ENCODE measurements around the gene PARN. TPM values are rescaled to one million over a fixed set of nuclear protein-coding genes. Genes with fewer than 3 reads are reported as not detected.

The PARN gene
- total and polyA plus RNA-seq, 2 experiments from 2014 or later = 35.0 to 35.4 TPM

GRCh38 chr16:14527411-14528044 lies 102.5 kb downstream of the PARN start:
- Histone ChIP-seq H3K9me3 (ENCODE audit: low read depth) (no peaks in the 10 kb centered on the region), H3K27ac (peak overlapping the region; percentile 77), H3K9ac (peak overlapping the region; percentile 63), H3K4me1 (ENCODE audit: insufficient read depth) (peaks cover 25% of the 10 kb centered on the region), H3K79me2 (ENCODE audit: insufficient read depth) (no peaks in the 10 kb centered on the region), H4K20me1 (ENCODE audit: insufficient read depth) (no peaks in the 10 kb centered on the region), H3K4me3 (0 out of 2 replicates have a peak overlapping the region, but pooled peaks have one; percentile 5), H2AFZ (peak overlapping the region; percentile 0; the same call in 1 of the 2 replicates), H3K9me2 (ENCODE audit: insufficient read depth) (no peaks in the 10 kb centered on the region), H3K27me3 (replicated peaks; ENCODE audit: insufficient read depth) (no peaks in the 10 kb centered on the region), H3F3A (ENCODE audit: insufficient read depth) (peaks cover 27% of the 10 kb centered on the region), H3K36me3 (ENCODE audit: low read depth) (no peaks in the 10 kb centered on the region), H3K4me2 (ENCODE audit: unreplicated experiment) (peak overlapping the region; percentile 35)
- in situ Hi-C loops (cut with MboI) = loop anchor here (5.0 to 25.0 kb wide), 2 partner anchors 225 to 590 kb away; no protein-coding TSS in a partner anchor
- TF ChIP-seq EZH2phosphoT487 (IDR thresholded peaks at IDR 0.05; ENCODE audit: insufficient read depth, low read depth) = no peak
- TF ChIP-seq EZH2 (IDR thresholded peaks at IDR 0.05; ENCODE audit: insufficient read depth, poor library complexity, severe bottlenecking) = no peak
- 6 to 7% methylated on average over 5 of the region's 5 CpGs for WGBS, 2 experiments (ENCODE audit: low coverage in 1 of 2, low lambda C conversion rate in 2 of 2, missing lambda C conversion rate in 2 of 2)
- peak; percentile 84 for DNase-seq

GRCh38 chr16:14525596-14525995 lies 104.5 kb downstream of the PARN start:
- DNase-seq = no peak
- H3K9me2 ChIP-seq (ENCODE audit: insufficient read depth) = no peaks in the 10 kb centered on the region
- H3K4me2 ChIP-seq (ENCODE audit: unreplicated experiment) = no peak overlapping the region
- H2AFZ ChIP-seq = no peak overlapping the region
- 91% methylated on average over 5 of the region's 5 CpGs for WGBS, 2 experiments (ENCODE audit: low coverage in 1 of 2, low lambda C conversion rate in 2 of 2, missing lambda C conversion rate in 2 of 2)
- peaks cover 25% of the 10 kb centered on the region for H3K4me1 ChIP-seq (ENCODE audit: insufficient read depth)
- no peak overlapping the region for H3K9ac ChIP-seq
- in situ Hi-C loops (cut with MboI) = loop anchor here (5.0 to 25.0 kb wide), 2 partner anchors 223 to 588 kb away; no protein-coding TSS in a partner anchor
- no peaks in the 10 kb centered on the region for H3K9me3 ChIP-seq (ENCODE audit: low read depth)
- no peak overlapping the region for H3K27ac ChIP-seq
- H3K36me3 ChIP-seq (ENCODE audit: low read depth) = no peaks in the 10 kb centered on the region
- no peak overlapping the region for H3K4me3 ChIP-seq
- peaks cover 27% of the 10 kb centered on the region for H3F3A ChIP-seq (ENCODE audit: insufficient read depth)
- peaks cover 9% of the 10 kb centered on the region for H3K79me2 ChIP-seq (ENCODE audit: insufficient read depth)
- TF ChIP-seq EZH2 (IDR thresholded peaks at IDR 0.05; ENCODE audit: insufficient read depth, poor library complexity, severe bottlenecking) = no peak
- no peak for TF ChIP-seq EZH2phosphoT487 (IDR thresholded peaks at IDR 0.05; ENCODE audit: insufficient read depth, low read depth)
- H3K27me3 ChIP-seq (replicated peaks; ENCODE audit: insufficient read depth) = no peaks in the 10 kb centered on the region
- no peaks in the 10 kb centered on the region for H4K20me1 ChIP-seq (ENCODE audit: insufficient read depth)

GRCh38 chr16:14524979-14525378 lies 105.1 kb downstream of the PARN start:
- no peaks in the 10 kb centered on the region for H3K9me3 ChIP-seq (ENCODE audit: low read depth)
- 98% methylated on average over 3 of the region's 3 CpGs for WGBS, 2 experiments (ENCODE audit: low coverage in 1 of 2, low lambda C conversion rate in 2 of 2, missing lambda C conversion rate in 2 of 2)
- peaks cover 27% of the 10 kb centered on the region for H3F3A ChIP-seq (ENCODE audit: insufficient read depth)
- no peak for DNase-seq
- H3K9ac ChIP-seq = no peak overlapping the region
- H2AFZ ChIP-seq = no peak overlapping the region
- no peak overlapping the region for H3K4me3 ChIP-seq
- peaks cover 9% of the 10 kb centered on the region for H3K79me2 ChIP-seq (ENCODE audit: insufficient read depth)
- TF ChIP-seq EZH2 (IDR thresholded peaks at IDR 0.05; ENCODE audit: insufficient read depth, poor library complexity, severe bottlenecking) = no peak
- TF ChIP-seq EZH2phosphoT487 (IDR thresholded peaks at IDR 0.05; ENCODE audit: insufficient read depth, low read depth) = no peak
- no peak overlapping the region for H3K27ac ChIP-seq
- no peaks in the 10 kb centered on the region for H3K9me2 ChIP-seq (ENCODE audit: insufficient read depth)
- no peaks in the 10 kb centered on the region for H4K20me1 ChIP-seq (ENCODE audit: insufficient read depth)
- in situ Hi-C loops (cut with MboI) = loop anchor here (5.0 to 25.0 kb wide), 2 partner anchors 223 to 588 kb away; no protein-coding TSS in a partner anchor
- H3K4me2 ChIP-seq (ENCODE audit: unreplicated experiment) = no peak overlapping the region
- H3K27me3 ChIP-seq (replicated peaks; ENCODE audit: insufficient read depth) = no peaks in the 10 kb centered on the region
- no peaks in the 10 kb centered on the region for H3K36me3 ChIP-seq (ENCODE audit: low read depth)
- H3K4me1 ChIP-seq (ENCODE audit: insufficient read depth) = peaks cover 25% of the 10 kb centered on the region

- no peak for DNase-seq
- H3K4me1 ChIP-seq (ENCODE audit: insufficient read depth) = peaks cover 21% of the 10 kb centered on the region
- no peak overlapping the region for H2AFZ ChIP-seq
- no peak overlapping the region for H3K9ac ChIP-seq
- H3K4me3 ChIP-seq = no peak overlapping the region
- H3K79me2 ChIP-seq (ENCODE audit: insufficient read depth) = peaks cover 9% of the 10 kb centered on the region
- no peak overlapping the region for H3K27ac ChIP-seq
- TF ChIP-seq EZH2 (IDR thresholded peaks at IDR 0.05; ENCODE audit: insufficient read depth, poor library complexity, severe bottlenecking) (no peak), EZH2phosphoT487 (IDR thresholded peaks at IDR 0.05; ENCODE audit: insufficient read depth, low read depth) (no peak)
- H3K36me3 ChIP-seq (ENCODE audit: low read depth) = no peaks in the 10 kb centered on the region
- no peaks in the 10 kb centered on the region for H3K27me3 ChIP-seq (replicated peaks; ENCODE audit: insufficient read depth)
- H3K9me3 ChIP-seq (ENCODE audit: low read depth) = no peaks in the 10 kb centered on the region
- in situ Hi-C loops (cut with MboI) = no loop called here
- 95 to 100% methylated on average over 2 of the region's 2 CpGs for WGBS, 2 experiments (ENCODE audit: low coverage in 1 of 2, low lambda C conversion rate in 2 of 2, missing lambda C conversion rate in 2 of 2)
- H4K20me1 ChIP-seq (ENCODE audit: insufficient read depth) = no peaks in the 10 kb centered on the region
- H3K9me2 ChIP-seq (ENCODE audit: insufficient read depth) = no peaks in the 10 kb centered on the region
- H3F3A ChIP-seq (ENCODE audit: insufficient read depth) = peaks cover 24% of the 10 kb centered on the region
- H3K4me2 ChIP-seq (ENCODE audit: unreplicated experiment) = no peak overlapping the region
Observed at GRCh38 chr16:14523632-14524031, 106.4 kb downstream of the PARN start.
